ENCODE data around the gene TNS3.
"Not testable (repeated sequence)": the region's sequence is repeated elsewhere in the genome, so short reads cannot be mapped to it uniquely, and the experiment has no call there.

Gene TNS3

GRCh38 chr7:47273088-47273487 is 308.8 kb downstream of the TNS3 start:
- DNase-seq (ENCODE audit: low read depth), result no peak
- H3K4me3 ChIP-seq (ENCODE audit: low read depth, low read length), result no peak overlapping the region

- H3K4me3 ChIP-seq (ENCODE audit: low read depth, low read length), result no peak overlapping the region
- no peak for DNase-seq (ENCODE audit: low read depth)
Observed at GRCh38 chr7:47271749-47272148, 310.2 kb downstream of the TNS3 start.

DNA sequence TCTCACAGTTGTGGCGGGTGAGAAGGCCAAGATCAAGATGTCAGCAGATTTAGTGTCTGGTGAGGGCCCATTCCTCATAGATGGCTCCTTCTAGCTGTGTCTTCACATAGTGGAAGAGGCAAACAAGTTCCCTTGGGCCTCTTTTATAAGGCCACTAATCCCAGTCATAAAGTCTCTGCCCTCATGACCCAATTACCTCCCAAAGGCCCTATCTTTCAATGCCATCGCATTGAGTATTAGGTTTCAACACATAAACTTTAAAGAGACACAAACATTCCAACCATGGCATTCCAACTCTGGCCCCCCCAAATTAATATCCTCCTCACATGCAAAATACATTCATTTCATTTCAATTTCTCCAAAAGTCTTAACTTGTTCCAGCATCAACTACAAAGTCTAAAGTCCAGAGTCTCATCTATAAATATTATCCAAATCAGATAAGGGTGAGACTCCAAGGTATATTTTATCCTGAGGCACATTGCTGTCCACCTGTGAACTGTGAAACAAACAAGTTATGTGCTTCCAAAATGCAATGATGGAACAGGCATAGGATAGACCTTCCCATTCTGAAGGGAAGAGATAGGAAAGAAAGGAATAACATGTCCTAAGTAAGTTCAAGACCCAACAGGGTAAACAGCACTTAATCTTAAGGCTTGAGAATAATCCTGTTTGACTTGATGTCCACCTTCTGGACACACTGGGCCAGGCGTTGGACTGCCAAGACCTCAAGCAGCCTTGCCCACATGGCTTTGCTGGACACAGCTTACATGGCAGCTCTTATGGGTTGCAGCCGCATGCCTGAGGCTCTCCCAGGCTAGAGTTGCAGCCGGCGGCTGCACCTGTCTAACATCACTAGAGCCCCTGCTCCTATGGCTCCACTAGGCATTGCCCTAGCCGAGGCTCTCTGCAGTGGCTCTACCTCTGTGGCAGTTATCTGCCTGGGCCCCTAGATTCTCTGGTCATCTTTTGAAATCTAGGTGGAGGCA is 312.8 kb downstream of the TNS3 start:
- H3K4me3 ChIP-seq (ENCODE audit: low read depth, low read length), result no peak overlapping the region
- no peak for DNase-seq (ENCODE audit: low read depth)

- no peak for DNase-seq (ENCODE audit: low read depth)
- no peak overlapping the region for H3K4me3 ChIP-seq (ENCODE audit: low read depth, low read length)
Observed at GRCh38 chr7:47267346-47267745, 314.6 kb downstream of the TNS3 start.

GRCh38 chr7:47266799-47267198 is 315.1 kb downstream of the TNS3 start:
- no peak for DNase-seq (ENCODE audit: low read depth)
- H3K4me3 ChIP-seq (ENCODE audit: low read depth, low read length), result no peak overlapping the region

DNA sequence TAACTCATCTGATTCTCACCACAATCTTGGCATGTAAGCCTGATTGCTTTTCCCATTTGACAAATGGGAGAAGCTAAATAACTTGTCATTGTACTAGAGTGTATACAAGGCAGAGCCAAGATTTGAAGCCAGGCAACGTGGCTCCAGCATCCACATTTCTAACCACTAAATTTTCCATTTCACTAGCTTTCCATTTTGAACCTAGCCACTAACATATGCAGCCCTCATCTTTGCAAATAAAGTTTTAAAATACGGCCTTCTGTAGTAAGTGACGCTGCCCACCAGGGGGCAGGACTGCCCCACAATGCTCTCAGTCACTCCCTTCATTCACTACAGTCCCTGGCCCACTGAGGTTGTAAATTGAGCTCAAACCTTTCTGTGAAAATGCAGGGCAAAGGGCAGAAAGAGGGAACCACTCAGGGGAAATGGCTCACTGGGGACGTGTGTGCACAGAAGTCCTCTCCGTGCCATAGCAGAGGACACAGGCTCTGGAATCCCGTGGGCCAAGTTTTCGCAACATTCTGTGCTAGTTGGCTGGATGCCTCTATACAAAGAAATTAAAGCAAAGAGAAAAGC is 315.7 kb downstream of the TNS3 start:
- no peak overlapping the region for H3K4me3 ChIP-seq (ENCODE audit: low read depth, low read length)

DNA sequence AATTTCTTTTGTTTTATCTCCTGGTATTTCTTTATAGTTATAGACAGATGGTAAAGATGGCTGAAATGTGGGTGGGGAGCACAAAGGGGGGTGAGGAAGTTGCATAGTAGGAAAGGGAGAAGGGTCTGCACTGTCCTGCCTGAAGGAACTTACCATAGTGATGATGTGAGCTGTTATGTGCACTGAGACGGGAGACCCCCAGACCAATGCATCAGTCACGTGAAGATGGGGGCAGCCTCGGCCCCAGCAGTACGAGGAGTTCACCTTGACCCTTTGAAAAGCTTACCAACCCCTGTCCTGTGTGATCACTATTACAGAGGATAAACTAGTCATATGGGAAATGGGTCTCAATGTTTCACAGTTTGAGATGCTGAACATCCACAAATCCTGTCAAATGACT is 316.3 kb downstream of the TNS3 start:
- DNase-seq (ENCODE audit: low read depth), result no peak
- H3K4me3 ChIP-seq (ENCODE audit: low read depth, low read length), result no peak overlapping the region

More for the DNA sequence above, 315.7 kb downstream of the TNS3 start:
- peak; percentile 54 for DNase-seq (ENCODE audit: low read depth)

- DNase-seq (ENCODE audit: low read depth), result no peak
- no peak overlapping the region for H3K4me3 ChIP-seq (ENCODE audit: low read depth, low read length)
Observed at GRCh38 chr7:47264021-47264651, 317.8 kb downstream of the TNS3 start.

- no peak for DNase-seq (ENCODE audit: low read depth)
- no peak overlapping the region for H3K4me3 ChIP-seq (ENCODE audit: low read depth, low read length)
Observed at GRCh38 chr7:47262881-47263280, 319.0 kb downstream of the TNS3 start.

DNA sequence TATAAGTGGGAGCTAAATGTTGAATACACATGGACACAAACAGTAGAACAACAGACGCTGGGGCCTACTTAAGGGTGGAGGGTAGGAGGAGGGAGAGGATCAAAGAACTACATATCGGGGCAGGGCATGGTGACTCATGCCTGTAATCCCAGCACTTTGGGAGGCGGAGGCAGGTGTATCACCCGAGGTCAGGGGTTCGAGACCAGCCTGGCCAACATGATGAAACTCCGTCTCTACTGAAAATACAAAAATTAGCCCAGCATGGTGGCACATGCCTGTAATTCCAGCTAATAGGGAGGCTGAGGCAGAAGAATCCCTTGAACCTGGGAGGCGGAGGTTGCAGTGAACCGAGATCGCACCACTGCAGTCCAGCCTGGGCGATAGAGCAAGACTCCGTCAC is 319.8 kb downstream of the TNS3 start:
- not testable (repeated sequence) for H3K4me3 ChIP-seq (ENCODE audit: low read depth, low read length); DNase-seq (ENCODE audit: low read depth)

DNA sequence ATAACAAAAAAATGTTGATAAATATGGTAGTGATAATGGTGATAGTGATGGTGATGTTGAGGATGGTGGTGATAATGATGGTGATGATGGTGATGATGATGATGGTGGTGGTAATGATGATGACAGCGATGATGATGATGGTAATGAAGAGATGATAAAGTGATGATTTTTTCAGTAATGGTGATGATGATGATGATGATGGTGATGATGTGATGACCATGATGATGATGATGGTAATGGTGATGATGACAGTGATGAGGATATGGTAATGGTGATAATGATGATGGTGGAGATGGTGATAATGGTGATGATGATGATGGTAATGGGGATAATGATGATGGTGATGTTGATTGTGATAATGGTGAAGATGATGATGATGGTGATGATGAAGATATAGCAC is 321.6 kb downstream of the TNS3 start:
- H3K4me3 ChIP-seq (ENCODE audit: low read depth, low read length), result no peak overlapping the region
- DNase-seq (ENCODE audit: low read depth), result no peak

DNA sequence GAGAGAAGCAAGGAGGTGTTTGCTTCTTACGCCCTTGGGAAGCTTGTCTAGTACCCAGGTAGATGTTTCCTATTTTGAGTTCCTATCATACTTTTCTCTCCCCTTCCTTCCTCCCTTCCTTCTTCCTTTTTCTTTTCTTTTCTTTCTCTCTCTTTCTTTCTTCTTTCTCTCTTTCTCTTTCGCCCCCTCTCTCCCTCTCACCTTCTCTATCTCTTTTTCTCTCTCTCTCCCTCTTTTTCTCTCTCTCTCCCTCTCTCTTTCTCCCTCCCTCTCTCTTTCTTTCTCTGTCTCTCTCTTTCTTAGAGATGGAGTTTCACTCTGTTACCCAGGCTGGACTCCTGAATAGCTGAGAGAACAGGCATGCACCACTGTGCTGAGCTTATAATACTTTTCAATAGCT is 322.2 kb downstream of the TNS3 start:
- no peak overlapping the region for H3K4me3 ChIP-seq (ENCODE audit: low read depth, low read length)
- no peak for DNase-seq (ENCODE audit: low read depth)

GRCh38 chr7:47258798-47259197 is 323.1 kb downstream of the TNS3 start:
- no peak for DNase-seq (ENCODE audit: low read depth)
- H3K4me3 ChIP-seq (ENCODE audit: low read depth, low read length), result no peak overlapping the region

- H3K4me3 ChIP-seq (ENCODE audit: low read depth, low read length), result no peak overlapping the region
- no peak for DNase-seq (ENCODE audit: low read depth)
Observed at GRCh38 chr7:47256016-47256415, 325.9 kb downstream of the TNS3 start.

DNA sequence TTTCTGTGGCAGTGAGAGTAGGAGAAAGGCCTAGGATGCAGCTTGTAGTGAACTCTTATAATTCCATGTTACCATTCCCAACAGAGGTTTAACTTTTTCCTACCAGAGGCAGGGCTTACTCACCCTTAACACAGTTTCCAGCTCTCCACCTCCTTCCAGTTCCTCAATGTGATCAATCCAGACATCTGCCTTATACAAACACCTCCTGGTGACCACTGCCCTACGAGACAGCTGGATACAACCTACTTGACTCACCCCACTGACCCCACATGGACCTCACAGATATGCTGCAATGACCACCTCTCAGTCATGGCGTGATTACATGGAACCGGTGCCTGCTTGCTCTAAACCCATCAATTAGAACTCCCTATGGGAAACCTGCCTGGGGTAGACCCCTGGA is 326.5 kb downstream of the TNS3 start:
- H3K4me3 ChIP-seq (ENCODE audit: low read depth, low read length), result no peak overlapping the region
- no peak for DNase-seq (ENCODE audit: low read depth)

DNA sequence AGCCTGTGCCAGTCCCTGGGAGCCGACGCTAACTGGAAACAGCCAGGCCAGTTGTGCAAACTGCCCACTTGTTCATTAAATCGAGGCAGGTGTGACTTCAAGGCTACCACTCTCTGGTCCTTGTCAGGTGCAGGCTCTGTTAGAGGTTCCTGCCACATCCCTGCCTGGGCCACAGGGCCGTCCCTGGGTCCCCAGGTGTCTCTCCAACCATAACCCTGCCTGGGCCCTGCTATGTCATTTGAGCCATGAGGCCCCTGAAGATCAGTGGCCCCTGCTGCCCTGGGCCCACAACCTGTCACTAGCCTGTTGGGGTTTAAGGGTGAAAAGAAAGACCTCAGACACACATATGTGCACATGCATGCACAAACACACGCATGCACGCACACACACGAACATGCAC is 326.9 kb downstream of the TNS3 start:
- no peak for DNase-seq (ENCODE audit: low read depth)
- no peak overlapping the region for H3K4me3 ChIP-seq (ENCODE audit: low read depth, low read length)

DNA sequence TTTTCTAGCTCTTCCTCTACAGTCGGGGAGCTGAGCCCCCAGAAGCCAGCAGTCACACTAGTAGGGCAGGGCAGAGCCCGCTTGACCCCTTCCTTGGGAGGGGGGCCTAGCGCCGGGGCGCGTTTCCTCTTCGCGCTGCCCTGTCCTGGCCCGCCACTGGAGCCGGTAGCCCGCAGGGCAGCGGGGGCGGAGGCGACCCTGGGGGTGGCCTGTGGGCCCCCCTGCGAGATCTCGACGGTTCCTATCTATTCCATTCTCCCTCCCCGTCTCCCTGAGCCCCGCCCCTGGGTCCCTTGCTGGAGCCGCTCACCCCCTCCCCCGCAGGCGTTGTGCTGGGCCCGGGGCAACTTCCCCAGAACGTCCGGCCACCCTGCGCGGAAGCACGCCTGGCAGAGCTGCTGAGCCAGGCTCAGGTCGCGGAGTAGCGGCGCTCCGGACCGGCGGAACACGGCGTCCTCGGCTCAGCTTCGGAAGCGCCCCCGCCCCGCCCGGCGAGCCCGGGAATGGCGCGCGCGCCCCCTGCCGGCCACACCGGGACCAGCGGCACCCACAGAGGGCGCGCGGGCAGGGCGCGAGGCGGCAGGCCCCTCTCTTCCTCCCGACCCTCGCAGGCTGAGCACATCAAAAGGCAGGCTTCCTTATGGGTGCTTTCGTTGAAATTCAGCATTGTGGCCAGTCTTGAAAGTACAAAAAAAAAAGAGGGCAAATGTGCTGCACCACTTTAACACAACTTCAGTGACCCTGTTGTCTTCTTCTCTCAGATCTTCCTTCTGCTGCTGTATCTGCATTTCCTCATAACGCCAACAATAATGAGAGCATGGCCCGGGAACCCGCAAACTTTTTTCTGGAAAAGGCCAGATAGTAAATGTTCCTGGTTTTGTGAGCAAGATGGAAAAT is 327.6 kb downstream of the TNS3 start:
- peak overlapping the region; percentile 58 for H3K4me3 ChIP-seq (ENCODE audit: low read depth, low read length)
- no peak for DNase-seq (ENCODE audit: low read depth)

- peak; percentile 47 for DNase-seq (ENCODE audit: low read depth)
- peak overlapping the region; percentile 58 for H3K4me3 ChIP-seq (ENCODE audit: low read depth, low read length)
Observed at GRCh38 chr7:47253650-47254080, 328.2 kb downstream of the TNS3 start.

GRCh38 chr7:47252675-47253074 is 329.2 kb downstream of the TNS3 start:
- DNase-seq (ENCODE audit: low read depth), result no peak
- no peak overlapping the region for H3K4me3 ChIP-seq (ENCODE audit: low read depth, low read length)
